Frontal cortex (tissue), 4 donors: ENCODE measurements around the gene CMPK2. TPM values are rescaled to one million over a fixed set of nuclear protein-coding genes. Genes with fewer than 3 reads are reported as not detected.
A peak's percentile ranks its signal among the peaks of the same experiment; 100 is the strongest.
"Not testable (repeated sequence)": the region's sequence is repeated elsewhere in the genome, so short reads cannot be mapped to it uniquely, and the experiment has no call there.

Experiments
- DNase-seq, 2 donors: peaks; one replicate each; pipeline ENCODE4 v3.0.0; 2012; ENCODE audit warnings: low spot score in 2 of 2
- FAIRE-seq: peaks from 2 replicates; lab custom pipeline; 2012; peaks lifted over from hg19 to GRCh38; lab: Jason Lieb, UNC
- total RNA-seq: library from RNA; depleted of rRNA; stranded (reverse); fragments of >200 nt; gene quantifications from one replicate; pipeline ENCODE4 v1.2.3, GENCODE V29; 2014
- donor health status: control.
- donor health status: control.
- donor health status: control.

CMPK2 gene
- total RNA-seq, 1 donor from 2014 or later: 10.2 TPM

- DNase-seq: no peak
- FAIRE-seq: no peak
These were observed 15.8 kb upstream of the CMPK2 start for GRCh38 chr2:6881516-6881915.

- FAIRE-seq (no peak), DNase-seq (no peak)
These were observed 15.3 kb upstream of the CMPK2 start for GRCh38 chr2:6881046-6881445.

DNA sequence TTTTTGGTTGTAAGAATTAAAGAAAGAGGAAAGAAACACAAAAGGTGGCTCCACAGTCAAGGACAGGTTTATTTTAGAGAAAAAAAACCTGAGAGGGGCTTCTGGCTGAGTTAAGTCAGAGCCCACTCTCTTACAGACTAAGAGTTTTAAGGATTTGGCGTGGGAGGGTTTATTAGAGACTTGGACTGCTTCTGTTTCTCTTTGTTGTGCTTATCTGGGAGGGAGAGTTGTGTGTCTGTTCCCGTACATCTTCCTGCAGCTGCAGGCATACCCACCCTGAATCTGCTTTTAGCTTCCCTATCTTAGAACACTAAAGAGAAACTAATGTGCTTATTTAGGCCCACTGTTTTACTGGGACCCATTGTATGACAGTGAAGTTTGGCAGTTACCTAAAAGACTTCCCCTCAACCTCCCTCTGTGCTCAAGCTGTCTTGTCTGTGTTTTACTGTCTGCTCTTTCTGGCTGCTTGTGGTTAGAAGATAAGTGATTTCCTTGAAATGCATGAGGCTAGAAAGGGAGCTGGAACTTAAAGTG is 14.6 kb upstream of the CMPK2 start:
- DNase-seq (no peak), FAIRE-seq (no peak)

- DNase-seq (no peak), FAIRE-seq (no peak)
These were observed 13.3 kb upstream of the CMPK2 start for GRCh38 chr2:6879011-6879410.

GRCh38 chr2:6878549-6878948 is 12.8 kb upstream of the CMPK2 start:
- DNase-seq: no peak
- FAIRE-seq: no peak

DNA sequence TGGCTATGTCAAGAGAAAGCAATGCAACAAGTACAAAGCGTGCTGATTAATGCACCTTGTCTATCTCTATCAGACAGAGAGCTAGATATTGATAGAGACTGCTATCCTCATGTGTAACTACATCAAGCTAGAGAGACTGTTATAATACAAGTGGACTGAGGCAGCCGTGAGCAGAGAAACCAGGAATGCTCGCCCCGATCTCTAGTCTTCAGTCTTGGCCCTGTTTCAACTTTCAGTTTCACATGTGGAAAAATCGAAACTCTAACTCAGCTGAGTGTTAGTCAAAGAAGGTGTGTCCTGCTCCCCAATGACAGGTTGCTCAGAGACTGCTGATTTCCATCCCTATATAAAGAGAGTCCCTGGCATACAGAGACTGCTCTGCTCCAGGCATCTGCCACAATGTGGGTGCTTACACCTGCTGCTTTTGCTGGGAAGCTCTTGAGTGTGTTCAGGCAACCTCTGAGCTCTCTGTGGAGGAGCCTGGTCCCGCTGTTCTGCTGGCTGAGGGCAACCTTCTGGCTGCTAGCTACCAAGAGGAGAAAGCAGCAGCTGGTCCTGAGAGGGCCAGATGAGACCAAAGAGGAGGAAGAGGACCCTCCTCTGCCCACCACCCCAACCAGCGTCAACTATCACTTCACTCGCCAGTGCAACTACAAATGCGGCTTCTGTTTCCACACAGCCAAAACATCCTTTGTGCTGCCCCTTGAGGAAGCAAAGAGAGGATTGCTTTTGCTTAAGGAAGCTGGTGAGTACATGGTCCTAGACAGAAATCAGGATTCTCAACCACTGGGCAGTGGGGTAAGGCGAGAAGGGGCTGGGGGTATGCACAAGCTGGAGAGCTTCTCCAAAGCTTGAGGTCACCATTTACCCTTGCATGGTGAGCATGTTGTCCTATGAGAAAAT is 11.9 kb upstream of the CMPK2 start, which contains the start of gene RSAD2:
TSS of gene RSAD2 (plus strand) at position 376 of the 903 bp plus-strand sequence. CDS start at position 400, 24 bp downstream.
- FAIRE-seq: no peak
- DNase-seq: no peak

- DNase-seq (no peak), FAIRE-seq (no peak)
These were observed 10.6 kb upstream of the CMPK2 start for GRCh38 chr2:6876309-6876708.

GRCh38 chr2:6874032-6874431 is 8.3 kb upstream of the CMPK2 start:
- FAIRE-seq (no peak), DNase-seq (no peak)

GRCh38 chr2:6872394-6872793 is 6.7 kb upstream of the CMPK2 start:
- DNase-seq: no peak
- no peak for FAIRE-seq

GRCh38 chr2:6866982-6867381 is 1.3 kb upstream of the CMPK2 start:
- FAIRE-seq (no peak), DNase-seq (no peak)

DNA sequence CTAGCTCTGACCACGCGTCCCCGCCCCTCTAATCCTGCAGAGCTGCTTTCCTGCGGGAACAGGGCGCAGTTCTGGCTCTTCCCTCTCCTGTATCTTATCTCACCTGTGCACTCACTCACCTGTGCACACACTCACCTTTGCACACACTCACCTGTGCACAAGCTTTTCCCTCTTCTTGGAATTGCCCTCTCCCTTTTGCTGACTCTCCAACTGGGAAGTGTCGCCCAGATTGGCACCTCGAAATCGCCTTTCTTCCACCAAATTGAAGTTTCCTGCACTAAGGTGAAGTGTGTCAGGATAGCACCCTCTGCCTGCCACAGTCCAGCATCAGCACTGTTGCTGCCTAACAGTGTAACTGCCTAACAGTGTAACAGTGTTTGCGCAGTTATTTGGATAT is 566 bp upstream of the CMPK2 start:
- DNase-seq (peak; percentile 37 to 40), FAIRE-seq (no peak)

DNA sequence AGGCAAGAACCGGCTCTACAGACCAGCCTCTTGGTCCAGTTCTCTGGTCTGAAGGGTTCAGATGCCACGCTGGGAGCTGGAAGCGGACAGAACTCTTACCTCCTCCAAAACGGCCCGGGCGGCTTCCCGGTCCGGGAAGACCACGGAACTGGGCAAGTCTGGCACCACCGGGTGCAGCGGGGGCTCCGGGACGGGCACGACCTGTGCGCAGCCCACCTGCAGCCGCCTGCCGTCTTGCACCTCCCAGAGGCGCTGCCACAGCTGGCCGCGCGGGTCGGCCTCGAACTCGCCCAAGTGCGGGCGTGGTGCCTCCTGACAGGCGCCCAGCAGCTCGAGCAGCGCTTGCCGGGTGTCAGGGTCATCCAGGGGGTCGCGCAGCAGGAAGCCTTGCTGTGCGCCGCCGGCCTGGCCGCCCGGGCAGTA is 773 bp downstream of the CMPK2 start:
- FAIRE-seq: no peak

DNA sequence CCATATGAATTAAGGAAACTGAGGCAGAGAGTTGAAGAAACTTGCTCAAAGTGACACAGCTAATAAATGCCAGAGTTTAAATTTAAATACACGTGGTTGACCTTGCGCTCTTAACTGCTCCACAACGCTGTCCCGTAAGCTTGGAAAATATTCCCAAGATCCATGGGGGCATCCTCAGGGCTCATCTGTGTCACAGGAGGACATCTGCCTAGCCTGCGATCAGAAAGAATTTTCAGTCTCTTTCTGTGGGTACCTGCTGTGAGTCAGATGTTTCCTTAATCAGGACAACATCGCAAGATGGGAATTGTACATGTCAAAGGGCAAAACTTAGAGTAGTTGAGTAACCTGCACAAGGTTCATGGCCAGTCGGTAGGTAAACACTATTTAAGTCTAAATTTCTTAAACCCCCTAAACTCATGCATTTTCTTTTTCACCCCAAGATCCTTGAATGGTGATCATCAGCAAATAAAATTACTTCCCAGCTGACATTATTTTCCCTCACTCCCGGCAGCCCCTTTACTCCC is 1.4 kb downstream of the CMPK2 start:
- FAIRE-seq (no peak), DNase-seq (no peak)

More for the DNA sequence above, 773 bp downstream of the CMPK2 start:
- DNase-seq: no peak

- no peak for FAIRE-seq
- no peak for DNase-seq
These were observed 1.9 kb downstream of the CMPK2 start for GRCh38 chr2:6863792-6864191.

GRCh38 chr2:6860296-6860695 is 5.4 kb downstream of the CMPK2 start:
- DNase-seq: no peak
- FAIRE-seq: no peak

DNA sequence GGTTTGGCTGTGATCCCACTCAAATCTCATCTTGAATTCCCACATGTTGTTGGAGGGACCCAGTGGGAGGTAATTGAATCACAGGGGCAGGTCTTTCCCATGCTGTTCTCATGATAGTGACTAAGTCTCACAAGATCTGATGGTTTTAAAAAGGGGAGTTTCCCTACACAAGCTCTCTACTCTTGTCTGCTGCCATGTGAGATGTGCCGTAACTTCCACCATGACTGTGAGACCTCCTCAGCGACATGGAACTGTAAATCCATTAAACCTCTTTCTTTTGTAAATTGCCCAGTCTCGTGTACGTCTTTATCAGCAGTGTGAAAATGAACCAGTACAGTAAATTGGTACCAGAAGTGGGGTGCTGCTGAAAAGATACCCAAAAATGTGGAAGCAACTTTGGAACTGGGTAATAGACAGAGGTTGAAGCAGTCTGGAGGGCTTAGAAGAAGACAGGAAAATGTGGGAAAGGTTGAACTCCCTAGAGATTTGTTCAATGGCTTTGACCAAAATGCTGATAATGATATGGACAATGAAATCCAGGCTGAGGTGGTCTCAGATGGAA is 7.2 kb downstream of the CMPK2 start:
- not testable (repeated sequence) for DNase-seq, FAIRE-seq

GRCh38 chr2:6856548-6856920 is 9.2 kb downstream of the CMPK2 start:
- FAIRE-seq (no peak), DNase-seq (no peak)

GRCh38 chr2:6855860-6856547 is 9.7 kb downstream of the CMPK2 start:
- no peak for FAIRE-seq
- no peak for DNase-seq

- FAIRE-seq: no peak
- DNase-seq: no peak
These were observed 11.3 kb downstream of the CMPK2 start for GRCh38 chr2:6854416-6854815.

DNA sequence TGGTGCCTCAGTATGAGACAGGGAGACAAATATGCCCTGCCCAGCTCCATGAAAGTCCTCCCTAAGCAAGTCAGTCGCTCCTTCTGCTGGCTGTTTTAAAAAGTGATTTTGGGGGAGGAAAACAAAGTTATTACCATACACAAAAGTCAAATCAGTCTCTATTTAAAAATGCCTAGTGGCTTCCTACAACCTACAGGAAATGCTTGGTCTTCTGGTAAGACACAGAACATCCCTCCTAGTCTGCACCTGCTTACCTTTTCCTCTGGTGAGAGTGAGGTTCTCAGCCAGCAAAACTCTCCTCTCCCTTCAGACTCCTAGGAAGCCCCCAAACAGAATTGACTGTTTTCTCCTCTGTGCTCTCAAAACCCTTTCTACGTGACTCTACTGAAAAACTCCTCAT is 13.5 kb downstream of the CMPK2 start:
- no peak for DNase-seq
- FAIRE-seq: no peak
